GM13977 (cell line): Measurements from ENCODE around the gene ASIC2.

Experiments
- DNase-seq: peaks from one replicate; pipeline ENCODE4 v3.0.0; 2012; ENCODE audit warnings: low spot score
- CTCF ChIP-seq: IDR thresholded peaks from 2 replicates; pipeline ENCODE4 v1.5.1; 2012; ENCODE audit warnings: mild to moderate bottlenecking, control low read depth; ENCODE audit not compliant: insufficient read depth; ENCODE audit errors: extremely low read depth, missing control alignments
- in situ Hi-C: fragments of 300-500 bp; cut with MboI; formaldehyde crosslinking; loops from one replicate; pipeline ENCODE4 v1.12.0; 2022; ENCODE audit warnings: low sequenced_read_pairs, low pct_unique_long_range_greater_than_20kb, mixed read lengths, inconsistent platforms; ENCODE audit not compliant: unreplicated experiment

The ASIC2 gene

GRCh38 chr17:33002246-33002645, 290.8 kb downstream of the ASIC2 start:
- TF ChIP-seq CTCF = no peak
- DNase-seq = no peak
- in situ Hi-C loops = no loop called here

GRCh38 chr17:32998887-32999228, 294.2 kb downstream of the ASIC2 start:
- in situ Hi-C loops = no loop called here
- no peak for TF ChIP-seq CTCF
- no peak for DNase-seq

- in situ Hi-C loops = no loop called here
- DNase-seq = peak; percentile 76
- peak; percentile 89 for TF ChIP-seq CTCF
These were observed 294.8 kb downstream of the ASIC2 start for GRCh38 chr17:32998111-32998886.

- no peak for TF ChIP-seq CTCF
- no peak for DNase-seq
- in situ Hi-C loops = no loop called here
These were observed 297.6 kb downstream of the ASIC2 start for GRCh38 chr17:32995416-32996045.

- in situ Hi-C loops = no loop called here
- no peak for DNase-seq
- TF ChIP-seq CTCF = no peak
These were observed 299.1 kb downstream of the ASIC2 start for GRCh38 chr17:32993977-32994376.

- TF ChIP-seq CTCF = no peak
- in situ Hi-C loops = no loop called here
- no peak for DNase-seq
These were observed 300.6 kb downstream of the ASIC2 start for GRCh38 chr17:32992321-32993033.
